CD14-positive monocyte (primary cell): ENCODE data around the gene PRPF19. TPM values are rescaled to one million over a fixed set of nuclear protein-coding genes. Genes with fewer than 3 reads are reported as not detected.

Experiments used
- DNase-seq, 3 donors: peaks; one replicate each; pipeline ENCODE4 v3.0.0-alpha.2; 2011 to 2022
- H2AFZ ChIP-seq: 2 replicates; pipeline ENCODE4 v1.6.0; 2012; ENCODE audit warnings: mild to moderate bottlenecking, low read depth, low read length, inconsistent platforms; ENCODE audit not compliant: insufficient read depth, poor library complexity, severe bottlenecking
- H3K27ac ChIP-seq, 2 donors: 1 replicate in 1 of 2; 2 replicates in 1 of 2; pipeline ENCODE4 v1.5.1; 2012 to 2013; ENCODE audit warnings: low read length in 2 of 2, control low read depth in 1 of 2, inconsistent platforms in 1 of 2, low read depth in 1 of 2, mild to moderate bottlenecking in 1 of 2
- H3K27me3 ChIP-seq, 2 donors: one replicate each; pipeline versions ENCODE4 v1.6.0 to v1.6.1; 2011 to 2013; ENCODE audit warnings: low read length in 2 of 2; ENCODE audit not compliant: control insufficient read depth in 2 of 2, insufficient read depth in 2 of 2
- H3K36me3 ChIP-seq, 2 donors: replicated peaks in 1 of 2; 1 replicate in 1 of 2; 2 replicates in 1 of 2; pipeline versions ENCODE4 v1.5.1 to v1.6.1; 2012 to 2013; ENCODE audit warnings: low read length in 2 of 2, control low read depth in 1 of 2, inconsistent platforms in 1 of 2, mild to moderate bottlenecking in 1 of 2; ENCODE audit not compliant: insufficient read depth in 2 of 2, control insufficient read depth in 1 of 2
- H3K4me1 ChIP-seq, 2 donors: 1 replicate in 1 of 2; 2 replicates in 1 of 2; pipeline versions ENCODE4 v1.5.1 to v1.6.1; 2012 to 2013; ENCODE audit warnings: low read length in 2 of 2, control low read depth in 1 of 2, inconsistent platforms in 1 of 2, mild to moderate bottlenecking in 1 of 2, moderate library complexity in 1 of 2; ENCODE audit not compliant: insufficient read depth in 2 of 2, control insufficient read depth in 1 of 2
- H3K4me2 ChIP-seq: replicated peaks from 2 replicates; pipeline ENCODE3; 2012; ENCODE audit warnings: low read length, moderate library complexity, mild to moderate bottlenecking; ENCODE audit not compliant: poor library complexity, severe bottlenecking; ENCODE audit errors: extremely low read depth
- H3K4me3 ChIP-seq, 3 experiments: fragments of 200-600 bp in 1 of 3; sonication (generic) in 1 of 3; replicated peaks in 1 of 3; 1 replicate in 2 of 3; 2 replicates in 1 of 3; pipeline ENCODE4 v1.5.1; 2011 to 2013; ENCODE audit warnings: low read length in 3 of 3, mild to moderate bottlenecking in 3 of 3, control low read depth in 2 of 3, low read depth in 2 of 3, inconsistent platforms in 1 of 3, moderate library complexity in 1 of 3
- H3K79me2 ChIP-seq: 2 replicates; pipeline ENCODE4 v1.6.0; 2012; ENCODE audit warnings: mild to moderate bottlenecking, control low read depth, inconsistent platforms, low read length, moderate library complexity; ENCODE audit not compliant: insufficient read depth
- H3K9ac ChIP-seq: 2 replicates; pipeline ENCODE4 v1.6.0; 2017; ENCODE audit warnings: low read length, mild to moderate bottlenecking; ENCODE audit not compliant: insufficient read depth, poor library complexity, severe bottlenecking
- H3K9me3 ChIP-seq, 2 donors: replicated peaks in 1 of 2; 1 replicate in 1 of 2; 2 replicates in 1 of 2; pipeline versions ENCODE4 v1.5.1 to v1.6.1; 2012 to 2013; ENCODE audit warnings: low read length in 2 of 2, control low read depth in 1 of 2; ENCODE audit not compliant: control insufficient read depth in 1 of 2, insufficient read depth in 1 of 2
- H4K20me1 ChIP-seq: 2 replicates; pipeline ENCODE4 v1.6.0; 2012; ENCODE audit warnings: mild to moderate bottlenecking, low read length, control low read depth, moderate library complexity; ENCODE audit not compliant: insufficient read depth
- H3K27ac Mint-ChIP-seq, 7 donors: one replicate each; pipeline ENCODE4 v1.8.0; 2020; ENCODE audit warnings: mild to moderate bottlenecking in 7 of 7, mixed read lengths in 7 of 7, moderate library complexity in 6 of 7, inconsistent platforms in 2 of 7
- H3K27me3 Mint-ChIP-seq, 3 donors: one replicate each; pipeline ENCODE4 v1.8.0; 2021 to 2022; ENCODE audit warnings: low read depth in 3 of 3, mild to moderate bottlenecking in 3 of 3, mixed read lengths in 3 of 3, moderate library complexity in 3 of 3, inconsistent platforms in 1 of 3
- H3K36me3 Mint-ChIP-seq, 2 donors: one replicate each; pipeline ENCODE4 v1.8.0; 2020; ENCODE audit warnings: mixed read lengths in 2 of 2, inconsistent platforms in 1 of 2, mild to moderate bottlenecking in 1 of 2
- H3K4me1 Mint-ChIP-seq: one replicate; pipeline ENCODE4 v1.8.0; 2020; ENCODE audit warnings: mild to moderate bottlenecking, mixed read lengths
- H3K4me3 Mint-ChIP-seq, 2 donors: one replicate each; pipeline ENCODE4 v1.8.0; 2020; ENCODE audit warnings: mild to moderate bottlenecking in 2 of 2, mixed read lengths in 2 of 2, moderate library complexity in 1 of 2
- H3K9me3 Mint-ChIP-seq, 7 donors: one replicate each; pipeline ENCODE4 v1.8.0; 2020 to 2022; ENCODE audit warnings: mixed read lengths in 7 of 7, mild to moderate bottlenecking in 6 of 7, moderate library complexity in 6 of 7, inconsistent platforms in 2 of 7
- WGBS: methylation state at CpG from one replicate; pipeline ENCODE4 v1.1.5; 2013; ENCODE audit warnings: missing lambda C conversion rate; ENCODE audit not compliant: insufficient coverage; 5-methylcytosine and 5-hydroxymethylcytosine counted together
- intact Hi-C, 2 donors: fragments of 100-400 bp; cut with micrococcal nuclease; formaldehyde crosslinking; loops; one replicate each; pipeline versions ENCODE4 v1.15.0 to v1.15.1; 2023
- polyA plus RNA-seq, 3 donors: library from polyadenylated mRNA; depleted of rRNA in 1 of 3; unstranded in 2 of 3; stranded (reverse) in 1 of 3; fragments of 300-500 nt in 2 of 3; fragments of >200 nt in 1 of 3; fragmentation: Illumina TruSeq in 2 of 3; gene quantifications; 1 replicate in 2 of 3; 2 replicates in 1 of 3; pipeline ENCODE4 v1.2.3, GENCODE V29; 2012 to 2021
- TF ChIP-seq, protein P1 (sequence below): fragments of 200-600 bp; IDR thresholded peaks from one replicate; pipeline ENCODE4 v1.8.0; 2022; ENCODE audit warnings: antibody characterized with exemption, mild to moderate bottlenecking

PRPF19 gene
- polyA plus RNA-seq, 3 donors = 7.8 to 33.2 (median 12.2) TPM

- DNase-seq = peak in 1 of 3 donors; percentile 39
- Histone ChIP-seq H4K20me1 (no peaks in the 10 kb centered on the region), H3K4me2 (peak overlapping the region; percentile 95), H3K27ac (peak overlapping the region; percentile 56 to 85), H3K4me3 (peak overlapping the region; percentile 71 to 91 (median 89)), H3K9me3 (no peaks in the 10 kb centered on the region), H3K79me2 (peaks cover 31% of the 10 kb centered on the region), H3K4me1 (peaks cover 33 to 41% of the 10 kb centered on the region in 2 donors), H3K9ac (peak overlapping the region; percentile 78), H2AFZ (peak overlapping the region; percentile 98), H3K36me3 (peaks cover 6 to 10% of the 10 kb centered on the region in 2 donors), H3K27me3 (no peaks in the 10 kb centered on the region)
- Mint-ChIP-seq H3K27ac (peak overlapping the region; percentile 68 to 92 (median 86)), H3K36me3 (peaks cover 18% of the 10 kb centered on the region in 2 donors), H3K9me3 (no peaks in the 10 kb centered on the region), H3K4me1 (peaks cover 43% of the 10 kb centered on the region), H3K4me3 (peak overlapping the region; percentile 86 to 90), H3K27me3 (peaks cover 0 to 5% (median 0%) of the 10 kb centered on the region in 3 donors)
- WGBS = 4% methylated on average over 15 of the region's 23 CpGs
- TF ChIP-seq, protein P1, sequence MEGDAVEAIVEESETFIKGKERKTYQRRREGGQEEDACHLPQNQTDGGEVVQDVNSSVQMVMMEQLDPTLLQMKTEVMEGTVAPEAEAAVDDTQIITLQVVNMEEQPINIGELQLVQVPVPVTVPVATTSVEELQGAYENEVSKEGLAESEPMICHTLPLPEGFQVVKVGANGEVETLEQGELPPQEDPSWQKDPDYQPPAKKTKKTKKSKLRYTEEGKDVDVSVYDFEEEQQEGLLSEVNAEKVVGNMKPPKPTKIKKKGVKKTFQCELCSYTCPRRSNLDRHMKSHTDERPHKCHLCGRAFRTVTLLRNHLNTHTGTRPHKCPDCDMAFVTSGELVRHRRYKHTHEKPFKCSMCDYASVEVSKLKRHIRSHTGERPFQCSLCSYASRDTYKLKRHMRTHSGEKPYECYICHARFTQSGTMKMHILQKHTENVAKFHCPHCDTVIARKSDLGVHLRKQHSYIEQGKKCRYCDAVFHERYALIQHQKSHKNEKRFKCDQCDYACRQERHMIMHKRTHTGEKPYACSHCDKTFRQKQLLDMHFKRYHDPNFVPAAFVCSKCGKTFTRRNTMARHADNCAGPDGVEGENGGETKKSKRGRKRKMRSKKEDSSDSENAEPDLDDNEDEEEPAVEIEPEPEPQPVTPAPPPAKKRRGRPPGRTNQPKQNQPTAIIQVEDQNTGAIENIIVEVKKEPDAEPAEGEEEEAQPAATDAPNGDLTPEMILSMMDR = no peak
- intact Hi-C loops = loop anchor here in 1 of 2 donors (5.0 kb wide), 1 partner anchor 64 kb away; the partner anchor contains the start of gene PRPF19
Measured at GRCh38 chr11:60842668-60843600, 63.5 kb downstream of the PRPF19 start.

GRCh38 chr11:60841797-60842667, 64.4 kb downstream of the PRPF19 start, which contains the start of gene CCDC86:
TSS of gene CCDC86 (plus strand) at chr11:60842113. CDS start at chr11:60842125, 12 bp downstream.
- Mint-ChIP-seq H3K4me1 (peaks cover 46% of the 10 kb centered on the region), H3K27ac (peak within 1 kb of the TSS; percentile 78 to 94 (median 91)), H3K4me3 (peak within 1 kb of the TSS; percentile 86 to 90), H3K36me3 (peaks cover 10 to 16% of the 10 kb centered on the region in 2 donors), H3K9me3 (no peaks in the 10 kb centered on the region), H3K27me3 (peaks cover 0 to 5% (median 0%) of the 10 kb centered on the region in 3 donors)
- Histone ChIP-seq H3K27ac (peak within 1 kb of the TSS; percentile 56 to 85), H3K9ac (peak within 1 kb of the TSS; percentile 78), H2AFZ (peak within 1 kb of the TSS; percentile 98), H3K36me3 (peaks cover 0 to 3% of the 10 kb centered on the region in 2 donors), H3K4me1 (peaks cover 34 to 46% of the 10 kb centered on the region in 2 donors), H3K27me3 (no peaks in the 10 kb centered on the region), H3K4me3 (peak within 1 kb of the TSS; percentile 71 to 91 (median 89)), H3K4me2 (peak within 1 kb of the TSS; percentile 95), H3K79me2 (peaks cover 31% of the 10 kb centered on the region), H3K9me3 (no peaks in the 10 kb centered on the region), H4K20me1 (no peaks in the 10 kb centered on the region)
- under 1% methylated on average over 56 of the region's 57 CpGs for WGBS
- intact Hi-C loops = loop anchor here in 1 of 2 donors (5.0 kb wide), 1 partner anchor 65 kb away; the partner anchor contains the start of gene PRPF19
- DNase-seq = peak; percentile 91 to 97 (median 97)
- TF ChIP-seq, protein P1 = no peak
